IMR-90 (cell line): ENCODE measurements around the gene MAP2K2. TPM values are rescaled to one million over a fixed set of nuclear protein-coding genes. Genes with fewer than 3 reads are reported as not detected.

ENCODE experiments used
- ATAC-seq: fragments of 200-7000 bp; cut with Tn5 transposase; 2 replicates; pipeline ENCODE4 v1.9.1; 2020; ENCODE audit warnings: low read depth, mild to moderate bottlenecking, moderate library complexity
- BruUV-seq: library from RNA; stranded (reverse); fragments of 400-500 nt; replicated peaks from 2 replicates; lab custom pipeline; 2021; lab: Mats Ljungman, UMichigan
- CTCF ChIA-PET: fragments of 300-600 bp; formaldehyde crosslinking; extraction: SDS; loops from one replicate; lab custom pipeline; 2021; ENCODE audit warnings: antibody characterized with exemption; lab: Yijun Ruan, JAX
- POLR2A ChIA-PET: fragments of 300-600 bp; sonication (Branson Sonifier 250); formaldehyde crosslinking; loops from one replicate; lab custom pipeline; 2022; ENCODE audit warnings: antibody characterized with exemption; ENCODE audit not compliant: unreplicated experiment; lab: Charles Lee
- DNase-seq: peaks from one replicate; pipeline ENCODE4 v3.0.0; 2013
- H2AFZ ChIP-seq: replicated peaks from 2 replicates; pipeline ENCODE3; 2013; ENCODE audit warnings: low read length, mild to moderate bottlenecking; ENCODE audit not compliant: poor library complexity
- H2AK5ac ChIP-seq: 2 replicates; pipeline ENCODE4 v1.6.1; 2013; ENCODE audit warnings: low read depth, low read length, inconsistent platforms
- H2AK9ac ChIP-seq: replicated peaks from 2 replicates; pipeline ENCODE3; 2013; ENCODE audit warnings: mild to moderate bottlenecking, low read depth, low read length, moderate library complexity; ENCODE audit not compliant: poor library complexity
- H2BK120ac ChIP-seq: 2 replicates; pipeline ENCODE4 v1.6.1; 2013; ENCODE audit warnings: low read depth, low read length, inconsistent platforms
- H2BK15ac ChIP-seq: 3 replicates; pipeline ENCODE4 v1.6.1; 2013; ENCODE audit warnings: low read depth, low read length, inconsistent platforms
- H2BK20ac ChIP-seq: 2 replicates; pipeline ENCODE4 v1.6.1; 2013; ENCODE audit warnings: low read depth, mild to moderate bottlenecking, inconsistent platforms, low read length, moderate library complexity
- H2BK5ac ChIP-seq: 2 replicates; pipeline ENCODE4 v1.6.1; 2013; ENCODE audit warnings: mild to moderate bottlenecking, low read depth, low read length, inconsistent platforms; ENCODE audit not compliant: poor library complexity, severe bottlenecking
- H3K14ac ChIP-seq: replicated peaks from 2 replicates; pipeline ENCODE4 v1.6.1; 2013; ENCODE audit warnings: low read depth, low read length, inconsistent platforms
- H3K18ac ChIP-seq: 2 replicates; pipeline ENCODE4 v1.6.1; 2013; ENCODE audit warnings: low read depth, low read length, control low read depth
- H3K23ac ChIP-seq: 2 replicates; pipeline ENCODE4 v1.6.1; 2013; ENCODE audit warnings: low read depth, low read length, inconsistent platforms
- H3K27ac ChIP-seq: 2 replicates; pipeline ENCODE4 v1.5.1; 2013; ENCODE audit warnings: mild to moderate bottlenecking, control low read depth, low read length; ENCODE audit not compliant: insufficient read depth
- H3K27me3 ChIP-seq: 2 replicates; pipeline ENCODE4 v1.6.1; 2013; ENCODE audit warnings: low read length; ENCODE audit not compliant: control insufficient read depth, insufficient read depth
- H3K36me3 ChIP-seq: 2 replicates; pipeline ENCODE4 v1.6.1; 2013; ENCODE audit warnings: low read length, mixed read lengths; ENCODE audit not compliant: control insufficient read depth, insufficient read depth
- H3K4ac ChIP-seq: 2 replicates; pipeline ENCODE4 v1.6.1; 2013; ENCODE audit warnings: low read depth, low read length, inconsistent platforms
- H3K4me1 ChIP-seq: 2 replicates; pipeline ENCODE4 v1.6.1; 2013; ENCODE audit warnings: low read length, mixed read lengths; ENCODE audit not compliant: control insufficient read depth, insufficient read depth
- H3K4me2 ChIP-seq: 2 replicates; pipeline ENCODE4 v1.6.1; 2013; ENCODE audit warnings: low read depth, mild to moderate bottlenecking, control low read depth, low read length, moderate library complexity
- H3K4me3 ChIP-seq: 2 replicates; pipeline ENCODE4 v1.5.1; 2013; ENCODE audit warnings: low read depth, mild to moderate bottlenecking, control low read depth, low read length, moderate library complexity; ENCODE audit not compliant: insufficient read depth
- H3K56ac ChIP-seq: 2 replicates; pipeline ENCODE4 v1.6.1; 2013; ENCODE audit warnings: low read length, inconsistent platforms; ENCODE audit not compliant: insufficient read depth; ENCODE audit errors: extremely low read depth
- H3K79me1 ChIP-seq, 2 experiments: 2 replicates each; pipeline ENCODE4 v1.6.1; 2013; ENCODE audit warnings: low read length in 2 of 2, inconsistent platforms in 1 of 2, low read depth in 1 of 2
- H3K9ac ChIP-seq: 2 replicates; pipeline ENCODE4 v1.6.1; 2013; ENCODE audit warnings: low read depth, low read length, control low read depth
- H3K9me1 ChIP-seq: 2 replicates; pipeline ENCODE4 v1.6.1; 2013; ENCODE audit warnings: low read length, inconsistent platforms; ENCODE audit not compliant: insufficient read depth
- H3K9me3 ChIP-seq: 2 replicates; pipeline ENCODE4 v1.6.1; 2013; ENCODE audit warnings: low read length; ENCODE audit not compliant: control insufficient read depth, insufficient read depth
- H4K20me1 ChIP-seq: 2 replicates; pipeline ENCODE4 v1.6.1; 2013; ENCODE audit warnings: low read length, inconsistent platforms; ENCODE audit not compliant: insufficient read depth
- H4K5ac ChIP-seq: 2 replicates; pipeline ENCODE4 v1.6.1; 2013; ENCODE audit warnings: mild to moderate bottlenecking, low read depth, low read length, control low read depth
- H4K8ac ChIP-seq, 2 experiments: 2 replicates each; pipeline ENCODE4 v1.6.1; 2013; ENCODE audit warnings: low read depth in 2 of 2, low read length in 2 of 2, control low read depth in 1 of 2, inconsistent platforms in 1 of 2
- H4K91ac ChIP-seq: 2 replicates; pipeline ENCODE4 v1.6.1; 2013; ENCODE audit warnings: low read depth, low read length, inconsistent platforms; ENCODE audit not compliant: insufficient read depth
- BHLHE40 ChIP-seq: fragments of 150-350 bp; IDR thresholded peaks from 2 replicates; pipeline ENCODE4 v1.6.1; 2016; ENCODE audit warnings: mild to moderate bottlenecking, low read depth, low read length
- CTCF ChIP-seq: conservative IDR thresholded peaks from 2 replicates; pipeline ENCODE4 v1.5.1; 2012; ENCODE audit warnings: mild to moderate bottlenecking, low read depth, low read length, improper control_type of control experiment
- MAZ ChIP-seq: IDR thresholded peaks from 2 replicates; pipeline ENCODE4 v1.6.1; 2012; ENCODE audit warnings: low read depth, mild to moderate bottlenecking, low read length, improper control_type of control experiment, moderate library complexity, borderline replicate concordance
- MXI1 ChIP-seq: IDR thresholded peaks from 2 replicates; pipeline ENCODE4 v1.6.1; 2012; ENCODE audit warnings: low read depth, mild to moderate bottlenecking, low read length, moderate library complexity, borderline replicate concordance
- WGBS, 2 experiments: methylation state at CpG; one replicate each; pipeline versions ENCODE4 v1.1.5 to v1.1.7; 2013; ENCODE audit warnings: missing lambda C conversion rate in 2 of 2; ENCODE audit not compliant: insufficient read length in 1 of 2; ENCODE audit errors: extremely low coverage in 2 of 2; 5-methylcytosine and 5-hydroxymethylcytosine counted together
- dilution Hi-C: fragments of 300-500 bp; cut with HindIII; formaldehyde crosslinking; loops from one replicate; pipeline ENCODE4 v1.14.3; 2018; ENCODE audit warnings: low sequenced_read_pairs; ENCODE audit not compliant: unreplicated experiment
- in situ Hi-C: fragments of 300-500 bp; cut with MboI; formaldehyde crosslinking; loops from 3 replicates; pipeline ENCODE4 v1.14.3; 2019; ENCODE audit warnings: low sequenced_read_pairs, inconsistent platforms, mixed read lengths
- intact Hi-C: fragments of 100-400 bp; cut with micrococcal nuclease; formaldehyde crosslinking; loops from 2 replicates; pipeline ENCODE4 v1.10.0; 2022
- polyA plus RNA-seq, 3 experiments: library from polyadenylated mRNA; depleted of rRNA; stranded (reverse); fragments of >200 nt; gene quantifications; 2 replicates each; pipeline ENCODE4 v1.2.3, GENCODE V29; 2012; ENCODE audit warnings: low replicate concordance in 1 of 3
- total RNA-seq: library from RNA; depleted of rRNA; stranded (reverse); fragments of >200 nt; gene quantifications from 2 replicates; pipeline ENCODE4 v1.2.3, GENCODE V29; 2012

Gene MAP2K2
- total and polyA plus RNA-seq, 2 of the 4 experiments (the other 2 are of a cell fraction): 115 to 151 TPM

- in situ Hi-C loops: no loop called here
- peak; percentile 97 for ATAC-seq
- peak overlapping the region; percentile 82 for H2AK9ac ChIP-seq
- no peaks in the 10 kb centered on the region for H3K79me1 ChIP-seq
- no peak overlapping the region for H2BK120ac ChIP-seq
- H4K91ac ChIP-seq: no peak overlapping the region
- H2AK5ac ChIP-seq: no peak overlapping the region
- CTCF ChIA-PET: no interaction called here
- H3K36me3 ChIP-seq: peaks cover 13% of the 10 kb centered on the region; the same call in 1 of the 2 replicates
- H3K27ac ChIP-seq: no peak overlapping the region
- POLR2A ChIA-PET: no interaction called here
- H3K4me3 ChIP-seq: no peak overlapping the region
- no peak overlapping the region for H3K18ac ChIP-seq
- no peak overlapping the region for H3K56ac ChIP-seq
- 3% methylated on average over 8 of the region's 45 CpGs; no CpG with 5 or more reads in 1 of the 2 experiments for WGBS, 2 experiments
- H3K4me2 ChIP-seq: no peak overlapping the region; the same call in 1 of the 2 replicates
- DNase-seq: peak; percentile 14
- dilution Hi-C loops: no loop called here
- no peak overlapping the region for H4K8ac ChIP-seq
- no peaks in the 10 kb centered on the region for H3K9me1 ChIP-seq
- no TSS peak for BruUV-seq
- H4K5ac ChIP-seq: no peak overlapping the region
- no peaks in the 10 kb centered on the region for H3K4me1 ChIP-seq
- H3K9ac ChIP-seq: no peak overlapping the region
- intact Hi-C loops: no loop called here
- no peak overlapping the region for H3K14ac ChIP-seq
- H3K9me3 ChIP-seq: no peaks in the 10 kb centered on the region
- peaks cover 12% of the 10 kb centered on the region for H4K20me1 ChIP-seq
- H3K4ac ChIP-seq: no peak overlapping the region
- H3K27me3 ChIP-seq: peaks cover 5% of the 10 kb centered on the region; the same call in 1 of the 2 replicates
- no peak overlapping the region for H2BK5ac ChIP-seq
- peak overlapping the region; percentile 11 for H2AFZ ChIP-seq
- no peak overlapping the region for H2BK15ac ChIP-seq
- H2BK20ac ChIP-seq: no peak overlapping the region
- no peak overlapping the region for H3K23ac ChIP-seq
- TF ChIP-seq CTCF (no peak), MAZ (peak; percentile 49; the same call in 1 of the 2 replicates), MXI1 (peak; percentile 92; the same call in 1 of the 2 replicates), BHLHE40 (no peak)
These were observed 49.0 kb upstream of the MAP2K2 start for GRCh38 chr19:4172861-4173473.
